H1 (cell line): ENCODE measurements around the gene KCNV2. TPM values are rescaled to one million over a fixed set of nuclear protein-coding genes. Genes with fewer than 3 reads are reported as not detected.

Experiments
- CTCF ChIA-PET: fragments of 300-600 bp; sonication (Branson Sonifier 250); formaldehyde crosslinking; loops from one replicate; lab custom pipeline; 2021; ENCODE audit not compliant: partially characterized antibody; lab: Charles Lee
- POLR2A ChIA-PET: fragments of 300-600 bp; sonication (Branson Sonifier 250); formaldehyde crosslinking; loops from one replicate; lab custom pipeline; 2021; ENCODE audit warnings: inconsistent platforms; ENCODE audit not compliant: partially characterized antibody; lab: Charles Lee
- DNase-seq, 2 experiments: peaks; one replicate each; pipeline versions ENCODE4 v3.0.0 to v3.0.0-alpha.2; 2010 to 2022; ENCODE audit warnings: low spot score in 2 of 2, low read depth in 1 of 2, mixed read lengths in 1 of 2
- FAIRE-seq: peaks from 2 replicates; lab custom pipeline; 2011; peaks lifted over from hg19 to GRCh38; lab: Jason Lieb, UNC
- H2AFZ ChIP-seq: 2 replicates; pipeline ENCODE4 v1.8.1; 2012; ENCODE audit warnings: low read length, inconsistent platforms
- H2AK5ac ChIP-seq: 2 replicates; pipeline ENCODE4 v1.6.1; 2013; ENCODE audit warnings: low read depth, low read length
- H2BK120ac ChIP-seq: replicated peaks from 2 replicates; pipeline ENCODE3; 2013; ENCODE audit warnings: low read depth, low read length, inconsistent platforms
- H2BK12ac ChIP-seq: 2 replicates; pipeline ENCODE4 v1.6.1; 2013; ENCODE audit warnings: low read depth, low read length
- H2BK15ac ChIP-seq: 2 replicates; pipeline ENCODE4 v1.6.1; 2013; ENCODE audit warnings: low read length
- H2BK20ac ChIP-seq: 2 replicates; pipeline ENCODE4 v1.6.1; 2013; ENCODE audit warnings: low read length
- H2BK5ac ChIP-seq: 2 replicates; pipeline ENCODE4 v1.6.1; 2013; ENCODE audit warnings: low read depth, low read length
- H3K14ac ChIP-seq: 2 replicates; pipeline ENCODE4 v1.6.1; 2013; ENCODE audit warnings: inconsistent platforms; ENCODE audit not compliant: insufficient read length
- H3K18ac ChIP-seq: 2 replicates; pipeline ENCODE4 v1.6.1; 2013; ENCODE audit warnings: low read length; ENCODE audit errors: extremely low read depth
- H3K23ac ChIP-seq: 2 replicates; pipeline ENCODE4 v1.6.1; 2013; ENCODE audit warnings: inconsistent platforms; ENCODE audit not compliant: insufficient read length
- H3K23me2 ChIP-seq: 2 replicates; pipeline ENCODE4 v1.6.1; 2013; ENCODE audit warnings: low read depth, low read length
- H3K27ac ChIP-seq: 2 replicates; pipeline ENCODE4 v1.6.1; 2011; ENCODE audit warnings: low read depth, low read length, inconsistent platforms
- H3K27me3 ChIP-seq, 4 experiments: replicated peaks in 1 of 4; 1 replicate in 1 of 4; 2 replicates in 3 of 4; pipeline versions ENCODE4 v1.6.1 to v1.8.1; 2011 to 2013; ENCODE audit warnings: low read length in 3 of 4, mild to moderate bottlenecking in 3 of 4, inconsistent platforms in 2 of 4, mixed read lengths in 2 of 4, moderate library complexity in 1 of 4; ENCODE audit not compliant: control insufficient read depth in 3 of 4, insufficient read depth in 3 of 4; ENCODE audit errors: extremely low read depth in 1 of 4
- H3K36me3 ChIP-seq, 4 experiments: 2 replicates each; pipeline versions ENCODE4 v1.6.1 to v1.8.1; 2011 to 2013; ENCODE audit warnings: mild to moderate bottlenecking in 4 of 4, low read length in 3 of 4, moderate library complexity in 2 of 4, control low read depth in 1 of 4, inconsistent platforms in 1 of 4; ENCODE audit not compliant: insufficient read depth in 4 of 4, control insufficient read depth in 2 of 4
- H3K4ac ChIP-seq: replicated peaks from 2 replicates; pipeline ENCODE3; 2013; ENCODE audit warnings: low read length, low read depth, mixed read lengths, inconsistent platforms; ENCODE audit not compliant: insufficient read length
- H3K4me1 ChIP-seq, 4 experiments: replicated peaks in 1 of 4; 1 replicate in 1 of 4; 2 replicates in 3 of 4; pipeline versions ENCODE4 v1.6.1 to v1.8.1; 2011 to 2013; ENCODE audit warnings: low read length in 3 of 4, inconsistent platforms in 2 of 4, mixed read lengths in 1 of 4; ENCODE audit not compliant: insufficient read depth in 4 of 4, control insufficient read depth in 3 of 4
- H3K4me2 ChIP-seq, 2 experiments: 2 replicates each; pipeline versions ENCODE4 v1.6.1 to v1.8.1; 2011 to 2013; ENCODE audit warnings: low read depth in 2 of 2, low read length in 2 of 2, control low read depth in 1 of 2, inconsistent platforms in 1 of 2, mild to moderate bottlenecking in 1 of 2; ENCODE audit not compliant: insufficient read depth in 1 of 2
- H3K4me3 ChIP-seq, 4 experiments: fragments of 200-600, 300-600 bp in 1 of 4; sonication (generic), shearing (Covaris generic), sonication (Bioruptor Twin) in 1 of 4; 2 replicates each; pipeline versions ENCODE4 v1.5.1 to v1.8.1; 2011 to 2016; ENCODE audit warnings: low read length in 4 of 4, low read depth in 3 of 4, control low read depth in 2 of 4, inconsistent platforms in 2 of 4, mild to moderate bottlenecking in 2 of 4, mixed read lengths in 1 of 4, moderate library complexity in 1 of 4; ENCODE audit not compliant: insufficient read depth in 2 of 4; ENCODE audit errors: extremely low read depth in 1 of 4
- H3K56ac ChIP-seq: replicated peaks from 2 replicates; pipeline ENCODE3; 2013; ENCODE audit warnings: low read depth, mild to moderate bottlenecking, mixed read lengths, low read length, inconsistent platforms; ENCODE audit not compliant: insufficient read length
- H3K79me1 ChIP-seq: 2 replicates; pipeline ENCODE4 v1.6.1; 2013; ENCODE audit warnings: low read depth, low read length, control low read depth
- H3K79me2 ChIP-seq, 2 experiments: 2 replicates each; pipeline versions ENCODE4 v1.6.1 to v1.8.1; 2012 to 2013; ENCODE audit warnings: low read length in 2 of 2, mild to moderate bottlenecking in 2 of 2, inconsistent platforms in 1 of 2; ENCODE audit not compliant: insufficient read depth in 2 of 2, control insufficient read depth in 1 of 2
- H3K9ac ChIP-seq, 4 experiments: replicated peaks in 1 of 4; 1 replicate in 1 of 4; 2 replicates in 3 of 4; pipeline versions ENCODE4 v1.6.1 to v1.8.1; 2011 to 2013; ENCODE audit warnings: low read depth in 3 of 4, low read length in 3 of 4, control low read depth in 2 of 4, mild to moderate bottlenecking in 2 of 4, moderate library complexity in 2 of 4, inconsistent platforms in 1 of 4; ENCODE audit errors: extremely low read depth in 1 of 4
- H3K9me3 ChIP-seq, 2 experiments: 2 replicates each; pipeline versions ENCODE4 v1.6.1 to v1.8.1; 2012 to 2013; ENCODE audit warnings: mild to moderate bottlenecking in 2 of 2, moderate library complexity in 2 of 2, control low read depth in 1 of 2, inconsistent platforms in 1 of 2, low read depth in 1 of 2, low read length in 1 of 2, mixed read lengths in 1 of 2; ENCODE audit not compliant: insufficient read depth in 2 of 2
- H4K20me1 ChIP-seq, 2 experiments: replicated peaks in 1 of 2; 2 replicates each; pipeline versions ENCODE3 to v1.8.1; 2011 to 2013; ENCODE audit warnings: inconsistent platforms in 2 of 2, low read length in 2 of 2, mild to moderate bottlenecking in 1 of 2; ENCODE audit not compliant: insufficient read depth in 2 of 2, control insufficient read depth in 1 of 2
- H4K5ac ChIP-seq: 2 replicates; pipeline ENCODE4 v1.6.1; 2013; ENCODE audit warnings: low read length, low read depth, mixed read lengths, inconsistent platforms; ENCODE audit not compliant: insufficient read length
- H4K8ac ChIP-seq: 2 replicates; pipeline ENCODE4 v1.8.0; 2013; ENCODE audit warnings: mild to moderate bottlenecking, moderate library complexity, low read length, inconsistent platforms; ENCODE audit not compliant: insufficient read depth; ENCODE audit errors: extremely low read depth
- H4K91ac ChIP-seq: replicated peaks from 2 replicates; pipeline ENCODE3; 2013; ENCODE audit warnings: low read length, mixed read lengths, inconsistent platforms; ENCODE audit not compliant: insufficient read length
- CBX5 ChIP-seq: fragments of 300-800, 300-1000 bp; sonication (generic); IDR thresholded peaks from 2 replicates; pipeline ENCODE4 v1.7.1; 2016; ENCODE audit warnings: antibody characterized with exemption, low read length, low read depth
- CREB1 ChIP-seq: IDR thresholded peaks from 2 replicates; pipeline ENCODE4 v1.6.1; 2012; ENCODE audit warnings: inconsistent platforms
- SP1 ChIP-seq: IDR thresholded peaks from 2 replicates; pipeline ENCODE4 v1.6.1; 2011; ENCODE audit warnings: low read depth, low read length
- TCF12 ChIP-seq: IDR thresholded peaks from 2 replicates; pipeline ENCODE4 v1.6.1; 2011; ENCODE audit warnings: low read depth, mild to moderate bottlenecking, low read length
- WGBS, 2 experiments: shearing (Covaris generic) in 1 of 2; methylation state at CpG; one replicate each; pipeline versions ENCODE4 v1.1.6 to v1.1.7; 2013 to 2015; ENCODE audit warnings: low lambda C conversion rate in 2 of 2, mixed read lengths in 2 of 2, inconsistent platforms in 1 of 2, low coverage in 1 of 2, missing lambda C conversion rate in 1 of 2; ENCODE audit not compliant: insufficient replicate concordance in 2 of 2, insufficient coverage in 1 of 2, insufficient read length in 1 of 2; ENCODE audit errors: extremely low coverage in 1 of 2, missing lambda C conversion rate in 1 of 2; 5-methylcytosine and 5-hydroxymethylcytosine counted together
- polyA plus RNA-seq, 7 experiments: library from polyadenylated mRNA; depleted of rRNA in 3 of 7; stranded (reverse) in 5 of 7; unstranded in 2 of 7; fragments of >200 nt in 5 of 7; fragments of 200-250 nt in 2 of 7; gene quantifications; 1 replicate in 5 of 7; 2 replicates in 1 of 7; 4 replicates in 1 of 7; pipeline versions ENCODE4 v1.2.1 to v1.2.3, GENCODE V29; 2011 to 2013; ENCODE audit warnings: missing spikeins in 2 of 7, mixed read lengths in 2 of 7
- total RNA-seq: library from RNA; stranded (reverse); fragmentation: NEBNext Ultra II Directional; extraction: Animal tissue kit (Norgen Biotek cat#: 25700); gene quantifications from 2 replicates; pipeline ENCODE4 v1.2.1, GENCODE V29; 2021

Gene KCNV2
- total and polyA plus RNA-seq, 2 of the 8 experiments (the other 6 are each of a cell fraction or from before 2014, with no cell fraction given): not detected

DNA sequence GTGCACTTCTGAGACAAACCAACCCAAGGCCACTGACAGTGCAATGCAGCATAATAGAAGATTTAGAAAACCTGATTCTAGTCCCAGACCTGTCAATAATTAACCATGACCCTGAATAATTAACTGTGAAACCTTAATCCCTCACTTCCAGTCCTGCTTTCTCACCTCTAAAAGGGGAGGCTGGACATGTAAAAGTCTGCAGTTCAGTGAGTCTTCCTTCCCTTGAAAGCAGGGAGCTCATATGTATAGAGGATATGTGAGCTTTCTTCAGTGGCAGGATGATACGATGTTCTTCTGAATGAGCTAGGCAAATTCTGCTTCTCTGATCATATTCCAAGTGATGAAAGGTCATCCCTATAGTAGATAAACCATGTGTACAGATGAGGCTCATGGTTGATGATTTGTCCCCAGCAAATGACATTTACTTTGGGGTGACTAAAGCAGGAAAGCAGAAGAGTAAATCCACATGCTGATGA, 2.9 kb downstream of the KCNV2 start:
- TF ChIP-seq SP1 (no peak), CREB1 (no peak), TCF12 (no peak), CBX5 (no peak)
- H3K79me1 ChIP-seq: no peaks in the 10 kb centered on the region
- no peak overlapping the region for H2BK5ac ChIP-seq
- no peak overlapping the region for H3K4ac ChIP-seq
- H4K8ac ChIP-seq: no peak overlapping the region
- H2BK20ac ChIP-seq: no peak overlapping the region
- H3K56ac ChIP-seq: no peak overlapping the region
- H2AFZ ChIP-seq: no peak overlapping the region
- no peak overlapping the region for H3K18ac ChIP-seq
- H3K79me2 ChIP-seq: no peaks in the 10 kb centered on the region
- ChIA-PET POLR2A (interaction anchor here (0.9 kb wide), 1 partner anchor 10 kb away, joined by 3 read pairs; no protein-coding TSS in a partner anchor), CTCF (interaction anchor here (0.7 to 3.4 kb wide), 2 partner anchors 7 to 87 kb away, joined by 3 to 11 read pairs; no protein-coding TSS in a partner anchor)
- no peaks in the 10 kb centered on the region for H4K20me1 ChIP-seq
- H3K14ac ChIP-seq: no peak overlapping the region
- H2AK5ac ChIP-seq: no peak overlapping the region
- no peaks in the 10 kb centered on the region; a peak in 1 of 4 replicates for H3K9me3 ChIP-seq
- H4K91ac ChIP-seq: no peak overlapping the region
- H3K4me2 ChIP-seq: no peak overlapping the region
- H3K4me3 ChIP-seq: no peak overlapping the region
- no peak overlapping the region for H2BK15ac ChIP-seq
- H3K23ac ChIP-seq: no peak overlapping the region
- H3K27ac ChIP-seq: no peak overlapping the region
- H3K9ac ChIP-seq: no peak overlapping the region
- peaks cover 0 to 9% (median 2%) of the 10 kb centered on the region in 4 experiments; a peak in 2 of 8 replicates for H3K36me3 ChIP-seq
- H2BK12ac ChIP-seq: no peak overlapping the region
- no peaks in the 10 kb centered on the region for H3K27me3 ChIP-seq
- no peak for DNase-seq
- H3K23me2 ChIP-seq: no peaks in the 10 kb centered on the region
- 88% methylated on average over 1 of the region's 1 CpG; no CpG with 5 or more reads in 1 of the 2 experiments for WGBS, 2 experiments
- peaks cover 0 to 2% (median 0%) of the 10 kb centered on the region in 4 experiments; a peak in 2 of 7 replicates for H3K4me1 ChIP-seq
- FAIRE-seq: no peak
- no peak overlapping the region for H2BK120ac ChIP-seq
- no peak overlapping the region for H4K5ac ChIP-seq
